Neural progenitor cell (in vitro differentiated cells): Measurements from ENCODE around the gene OR8D4. TPM values are rescaled to one million over a fixed set of nuclear protein-coding genes. Genes with fewer than 3 reads are reported as not detected.

Source experiments
- DNase-seq: peaks from one replicate; pipeline ENCODE4 v3.0.0-alpha.2; 2016; ENCODE audit warnings: low spot score
- H2AFZ ChIP-seq: fragments of 200-600 bp; sonication (generic); replicated peaks from 2 replicates; pipeline ENCODE4 v1.6.1; 2016; ENCODE audit warnings: antibody characterized with exemption
- H3F3A ChIP-seq: fragments of 200-600 bp; sonication (generic); 2 replicates; pipeline ENCODE4 v1.6.1; 2016; ENCODE audit warnings: antibody characterized with exemption, low read depth
- H3K27ac ChIP-seq: fragments of 200-600 bp; sonication (generic); 2 replicates; pipeline ENCODE4 v1.5.1; 2016; ENCODE audit warnings: mild to moderate bottlenecking
- H3K27me3 ChIP-seq: fragments of 200-600 bp; sonication (generic); 2 replicates; pipeline ENCODE4 v1.6.1; 2016; ENCODE audit warnings: mild to moderate bottlenecking, moderate library complexity
- H3K36me3 ChIP-seq: fragments of 200-600 bp; sonication (generic); 2 replicates; pipeline ENCODE4 v1.5.1; 2016
- H3K4me1 ChIP-seq: fragments of 200-600 bp; sonication (generic); 2 replicates; pipeline ENCODE4 v1.6.1; 2016; ENCODE audit warnings: mixed run types
- H3K4me2 ChIP-seq: fragments of 200-600 bp; sonication (generic); 2 replicates; pipeline ENCODE4 v1.6.1; 2016
- H3K4me3 ChIP-seq: fragments of 200-600 bp; sonication (generic); 2 replicates; pipeline ENCODE4 v1.5.1; 2016
- H3K79me2 ChIP-seq: fragments of 200-600 bp; sonication (generic); 2 replicates; pipeline ENCODE4 v1.6.1; 2016; ENCODE audit warnings: low read depth
- H3K9ac ChIP-seq: fragments of 200-600 bp; sonication (generic); 2 replicates; pipeline ENCODE4 v1.6.1; 2016
- H3K9me3 ChIP-seq: fragments of 200-600 bp; sonication (generic); 2 replicates; pipeline ENCODE4 v1.5.1; 2016; ENCODE audit warnings: low read depth
- H4K20me1 ChIP-seq: fragments of 200-600 bp; sonication (generic); 2 replicates; pipeline ENCODE4 v1.6.1; 2016; ENCODE audit warnings: low read depth
- H3K27ac Mint-ChIP-seq: 3 replicates; pipeline ENCODE4 v1.8.0; 2021; ENCODE audit warnings: mixed read lengths
- H3K27me3 Mint-ChIP-seq: 2 replicates; pipeline ENCODE4 v1.8.0; 2022; ENCODE audit warnings: low read depth, mild to moderate bottlenecking, inconsistent platforms, moderate library complexity, mixed read lengths; ENCODE audit not compliant: insufficient read depth
- H3K36me3 Mint-ChIP-seq: 3 replicates; pipeline ENCODE4 v1.8.0; 2021; ENCODE audit warnings: mixed read lengths
- H3K4me1 Mint-ChIP-seq: 3 replicates; pipeline ENCODE4 v1.8.0; 2021; ENCODE audit warnings: mixed read lengths
- H3K4me3 Mint-ChIP-seq: 3 replicates; pipeline ENCODE4 v1.8.0; 2021; ENCODE audit warnings: mild to moderate bottlenecking, moderate library complexity, mixed read lengths
- H3K9me3 Mint-ChIP-seq: 3 replicates; pipeline ENCODE4 v1.8.0; 2020; ENCODE audit warnings: mixed read lengths
- EZH2 ChIP-seq: fragments of 200-600 bp; sonication (generic); IDR thresholded peaks from 2 replicates; pipeline ENCODE4 v1.6.1; 2017; ENCODE audit warnings: antibody characterized with exemption, mild to moderate bottlenecking, moderate library complexity
- EZH2phosphoT487 ChIP-seq: fragments of 200-600 bp; sonication (generic); IDR thresholded peaks from 2 replicates; pipeline ENCODE4 v1.6.1; 2017; ENCODE audit warnings: antibody characterized with exemption
- total RNA-seq: library from RNA; depleted of rRNA; stranded (reverse); fragments of >200 nt; gene quantifications from 2 replicates; pipeline ENCODE4 v1.2.3, GENCODE V29; 2015; ENCODE audit warnings: low replicate concordance
- TF ChIP-seq, protein P1 (sequence below): fragments of 200-600 bp; sonication (generic); IDR thresholded peaks from 2 replicates; pipeline ENCODE4 v1.5.1; 2017; ENCODE audit warnings: antibody characterized with exemption, mild to moderate bottlenecking

The OR8D4 gene
- not detected in 2 replicates for total RNA-seq

DNA sequence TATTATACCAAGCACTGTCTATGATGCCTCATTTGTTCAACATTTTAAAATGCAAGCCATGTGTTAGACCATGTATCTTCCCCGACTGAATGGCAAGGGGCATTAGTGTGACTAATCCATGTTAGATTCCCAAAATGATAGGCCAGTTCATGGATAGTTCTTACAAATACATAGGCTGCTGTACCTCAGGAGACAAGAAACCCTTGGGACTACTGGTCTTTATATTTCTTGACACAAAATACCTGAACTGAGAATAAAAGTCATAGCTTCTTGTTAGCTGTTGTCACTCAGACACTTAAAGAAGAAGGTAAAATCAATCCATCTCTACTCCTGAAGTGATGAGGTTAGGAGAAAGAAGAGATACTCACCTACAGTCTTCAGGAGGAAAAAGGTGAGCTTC is at the start of gene OR8D4:
TSS of gene OR8D4 (plus strand) at position 301 of the 400 bp plus-strand sequence. CDS start 4,265 bp downstream, outside the sequence.
- no peaks in the 10 kb centered on the region for H3K9me3 ChIP-seq
- Mint-ChIP-seq H3K4me3 (no peak within 1 kb of the TSS), H3K36me3 (no peaks in the 10 kb centered on the region), H3K27ac (no peak within 1 kb of the TSS), H3K27me3 (no peaks in the 10 kb centered on the region), H3K4me1 (peaks cover 8% of the 10 kb centered on the region), H3K9me3 (no peaks in the 10 kb centered on the region)
- H3F3A ChIP-seq = no peaks in the 10 kb centered on the region
- peaks cover 16% of the 10 kb centered on the region for H3K4me1 ChIP-seq
- DNase-seq = no peak
- H3K9ac ChIP-seq = no peak within 1 kb of the TSS
- H3K36me3 ChIP-seq = no peaks in the 10 kb centered on the region
- H3K79me2 ChIP-seq = no peaks in the 10 kb centered on the region
- H3K4me3 ChIP-seq = no peak within 1 kb of the TSS
- no peak within 1 kb of the TSS for H2AFZ ChIP-seq
- H4K20me1 ChIP-seq = no peaks in the 10 kb centered on the region
- TF ChIP-seq, protein P1, sequence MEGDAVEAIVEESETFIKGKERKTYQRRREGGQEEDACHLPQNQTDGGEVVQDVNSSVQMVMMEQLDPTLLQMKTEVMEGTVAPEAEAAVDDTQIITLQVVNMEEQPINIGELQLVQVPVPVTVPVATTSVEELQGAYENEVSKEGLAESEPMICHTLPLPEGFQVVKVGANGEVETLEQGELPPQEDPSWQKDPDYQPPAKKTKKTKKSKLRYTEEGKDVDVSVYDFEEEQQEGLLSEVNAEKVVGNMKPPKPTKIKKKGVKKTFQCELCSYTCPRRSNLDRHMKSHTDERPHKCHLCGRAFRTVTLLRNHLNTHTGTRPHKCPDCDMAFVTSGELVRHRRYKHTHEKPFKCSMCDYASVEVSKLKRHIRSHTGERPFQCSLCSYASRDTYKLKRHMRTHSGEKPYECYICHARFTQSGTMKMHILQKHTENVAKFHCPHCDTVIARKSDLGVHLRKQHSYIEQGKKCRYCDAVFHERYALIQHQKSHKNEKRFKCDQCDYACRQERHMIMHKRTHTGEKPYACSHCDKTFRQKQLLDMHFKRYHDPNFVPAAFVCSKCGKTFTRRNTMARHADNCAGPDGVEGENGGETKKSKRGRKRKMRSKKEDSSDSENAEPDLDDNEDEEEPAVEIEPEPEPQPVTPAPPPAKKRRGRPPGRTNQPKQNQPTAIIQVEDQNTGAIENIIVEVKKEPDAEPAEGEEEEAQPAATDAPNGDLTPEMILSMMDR = no peak
- TF ChIP-seq EZH2phosphoT487 = no peak
- H3K4me2 ChIP-seq = no peak within 1 kb of the TSS
- no peaks in the 10 kb centered on the region for H3K27me3 ChIP-seq
- H3K27ac ChIP-seq = no peak within 1 kb of the TSS

DNA sequence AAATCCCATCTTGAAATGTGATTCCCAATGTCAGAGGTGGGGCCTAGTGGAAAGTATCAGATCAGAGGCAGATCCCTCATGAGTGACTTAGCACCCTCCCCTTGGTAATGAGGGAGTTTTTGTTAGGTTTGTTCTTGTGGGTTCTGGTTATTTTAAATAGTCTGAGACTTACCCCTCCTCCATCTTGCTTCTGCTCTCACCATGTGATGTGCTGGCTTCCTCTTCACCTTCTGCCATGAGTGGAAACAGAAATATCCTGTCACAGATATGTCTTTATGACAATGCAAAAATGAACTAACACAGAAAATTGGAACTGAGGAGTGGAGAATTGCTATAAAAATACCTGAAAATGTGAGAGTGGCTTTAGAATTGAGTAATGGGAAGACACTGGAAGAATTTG is 49.6 kb upstream of the OR8D4 start:
- no peak overlapping the region for H3K27ac ChIP-seq
- H3K79me2 ChIP-seq = no peaks in the 10 kb centered on the region
- H3K36me3 ChIP-seq = no peaks in the 10 kb centered on the region
- Mint-ChIP-seq H3K27me3 (peaks cover 3% of the 10 kb centered on the region), H3K27ac (no peak overlapping the region), H3K4me1 (peaks cover 2% of the 10 kb centered on the region), H3K4me3 (no peak overlapping the region), H3K36me3 (no peaks in the 10 kb centered on the region), H3K9me3 (peaks cover 14% of the 10 kb centered on the region)
- no peak overlapping the region for H3K4me2 ChIP-seq
- H3K9ac ChIP-seq = no peak overlapping the region
- no peak overlapping the region for H2AFZ ChIP-seq
- no peaks in the 10 kb centered on the region for H4K20me1 ChIP-seq
- H3K9me3 ChIP-seq = no peaks in the 10 kb centered on the region
- H3F3A ChIP-seq = no peaks in the 10 kb centered on the region
- DNase-seq = no peak
- no peak overlapping the region for H3K4me3 ChIP-seq
- TF ChIP-seq, protein P1 = no peak
- no peak for TF ChIP-seq EZH2phosphoT487
- TF ChIP-seq EZH2 = no peak
- H3K27me3 ChIP-seq = no peaks in the 10 kb centered on the region
- no peaks in the 10 kb centered on the region for H3K4me1 ChIP-seq

DNA sequence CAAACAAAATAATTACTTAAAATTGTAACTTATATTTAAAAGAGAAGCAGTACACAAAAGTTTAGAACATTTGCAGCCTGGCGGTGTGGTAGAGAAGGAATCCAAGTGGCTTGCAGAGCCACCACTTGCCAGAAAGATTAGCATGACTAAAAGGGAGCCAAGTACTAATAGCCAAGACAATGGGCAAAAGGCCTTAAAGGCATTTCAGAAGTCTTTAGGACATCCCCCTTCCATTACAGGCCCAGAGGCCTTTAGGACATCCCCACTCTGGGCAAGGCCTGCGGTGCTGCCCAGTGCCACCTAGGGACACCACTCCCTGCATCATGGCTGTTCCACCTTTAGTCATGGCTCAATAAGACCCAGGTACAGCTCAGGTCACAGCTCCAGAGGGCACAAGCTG is 48.9 kb upstream of the OR8D4 start:
- Mint-ChIP-seq H3K27me3 (peaks cover 3% of the 10 kb centered on the region), H3K4me3 (no peak overlapping the region), H3K36me3 (no peaks in the 10 kb centered on the region), H3K9me3 (peaks cover 17% of the 10 kb centered on the region), H3K4me1 (peaks cover 2% of the 10 kb centered on the region), H3K27ac (no peak overlapping the region)
- no peaks in the 10 kb centered on the region for H3K27me3 ChIP-seq
- no peaks in the 10 kb centered on the region for H4K20me1 ChIP-seq
- no peak overlapping the region for H2AFZ ChIP-seq
- TF ChIP-seq EZH2 (no peak), EZH2phosphoT487 (no peak)
- TF ChIP-seq, protein P1 = no peak
- no peaks in the 10 kb centered on the region for H3F3A ChIP-seq
- H3K36me3 ChIP-seq = no peaks in the 10 kb centered on the region
- H3K4me3 ChIP-seq = no peak overlapping the region
- no peaks in the 10 kb centered on the region for H3K9me3 ChIP-seq
- no peak overlapping the region for H3K4me2 ChIP-seq
- no peak for DNase-seq
- no peaks in the 10 kb centered on the region for H3K79me2 ChIP-seq
- H3K9ac ChIP-seq = no peak overlapping the region
- no peak overlapping the region for H3K27ac ChIP-seq
- H3K4me1 ChIP-seq = no peaks in the 10 kb centered on the region
